Measurements from ENCODE around the gene KCNIP3.

The KCNIP3 gene

GRCh38 chr2:95344656-95345055 is 47.5 kb downstream of the KCNIP3 start:
- DNase-seq (ENCODE audit: low read depth): no peak
- TF ChIP-seq CTCF (conservative IDR thresholded peaks at IDR 0.05; ENCODE audit: low read length): no peak
- no peak overlapping the region for H3K4me3 ChIP-seq (ENCODE audit: low read length)

- no peak for TF ChIP-seq CTCF (conservative IDR thresholded peaks at IDR 0.05; ENCODE audit: low read length)
- H3K4me3 ChIP-seq (ENCODE audit: low read length): peak overlapping the region; percentile 73
These were observed 48.0 kb downstream of the KCNIP3 start for GRCh38 chr2:95345081-95345562.

GRCh38 chr2:95345563-95346230 is 48.5 kb downstream of the KCNIP3 start:
- peak; percentile 83 for DNase-seq (ENCODE audit: low read depth)
- peak; percentile 68 for TF ChIP-seq CTCF (conservative IDR thresholded peaks at IDR 0.05; ENCODE audit: low read length)
- H3K4me3 ChIP-seq (ENCODE audit: low read length): peak overlapping the region; percentile 73

More at GRCh38 chr2:95345081-95345562, 48.0 kb downstream of the KCNIP3 start:
- DNase-seq (ENCODE audit: low read depth): no peak

GRCh38 chr2:95346231-95346737 is 49.1 kb downstream of the KCNIP3 start:
- peak; percentile 76 for DNase-seq (ENCODE audit: low read depth)
- H3K4me3 ChIP-seq (ENCODE audit: low read length): peak overlapping the region; percentile 73
- TF ChIP-seq CTCF (conservative IDR thresholded peaks at IDR 0.05; ENCODE audit: low read length): no peak

GRCh38 chr2:95346738-95347671 is 49.9 kb downstream of the KCNIP3 start:
- peak; percentile 25 for DNase-seq (ENCODE audit: low read depth)
- TF ChIP-seq CTCF (conservative IDR thresholded peaks at IDR 0.05; ENCODE audit: low read length): no peak
- H3K4me3 ChIP-seq (ENCODE audit: low read length): peak overlapping the region; percentile 72

GRCh38 chr2:95347681-95348608 is 50.8 kb downstream of the KCNIP3 start:
- no peak for DNase-seq (ENCODE audit: low read depth)
- peak overlapping the region; percentile 72 for H3K4me3 ChIP-seq (ENCODE audit: low read length)
- no peak for TF ChIP-seq CTCF (conservative IDR thresholded peaks at IDR 0.05; ENCODE audit: low read length)

Data from AG10803 (cell line).